SK-N-SH treated with all-trans-retinoic acid at 6 μM for 48 hours (cell line): ENCODE measurements around the gene CABP7.

ENCODE experiments used
- ATAC-seq: fragments of 200-7000 bp; cut with Tn5 transposase; 3 replicates; pipeline ENCODE4 v1.9.1; 2020; ENCODE audit warnings: mild to moderate bottlenecking, moderate library complexity
- ARNTL ChIP-seq: fragments of 450-650 bp; formaldehyde crosslinking; IDR thresholded peaks from 2 replicates; pipeline ENCODE4 v1.5.0; 2020; ENCODE audit warnings: low read depth, mild to moderate bottlenecking, moderate library complexity, borderline replicate concordance
- BACH2 ChIP-seq: fragments of 250-450 bp; sonication (Bioruptor Pico); IDR thresholded peaks from 2 replicates; pipeline ENCODE4 v1.9.0; 2021; ENCODE audit warnings: mild to moderate bottlenecking, borderline replicate concordance
- CREB5 ChIP-seq: fragments of 250-450 bp; sonication (Bioruptor Pico); IDR thresholded peaks from 2 replicates; pipeline ENCODE4 v1.5.1; 2020; ENCODE audit warnings: low read depth, mild to moderate bottlenecking, moderate library complexity
- CSDC2 ChIP-seq: fragments of 250-450 bp; sonication (Bioruptor Pico); IDR thresholded peaks from 2 replicates; pipeline ENCODE4 v1.5.0; 2020; ENCODE audit warnings: mild to moderate bottlenecking, moderate library complexity
- CSRNP3 ChIP-seq: fragments of 250-450 bp; sonication (Bioruptor Pico); IDR thresholded peaks from 2 replicates; pipeline ENCODE4 v1.5.1; 2021; ENCODE audit warnings: mild to moderate bottlenecking, moderate library complexity
- ESRRG ChIP-seq: fragments of 250-450 bp; sonication (Bioruptor Pico); IDR thresholded peaks from 2 replicates; pipeline ENCODE4 v1.6.1; 2021; ENCODE audit warnings: mild to moderate bottlenecking
- GLIS3 ChIP-seq: fragments of 250-450 bp; sonication (Bioruptor Pico); IDR thresholded peaks from 2 replicates; pipeline ENCODE4 v1.5.0; 2020; ENCODE audit warnings: mild to moderate bottlenecking, moderate library complexity
- ISL1 ChIP-seq: fragments of 250-450 bp; sonication (Bioruptor Pico); IDR thresholded peaks from 2 replicates; pipeline ENCODE4 v2.1.2; 2022; ENCODE audit warnings: mild to moderate bottlenecking, moderate library complexity
- OSR1 ChIP-seq: fragments of 250-450 bp; sonication (Bioruptor Pico); IDR thresholded peaks from 2 replicates; pipeline ENCODE4 v1.8.0; 2022; ENCODE audit warnings: moderate library complexity, mild to moderate bottlenecking, inconsistent platforms
- PATZ1 ChIP-seq: fragments of 250-450 bp; sonication (Bioruptor Pico); IDR thresholded peaks from 2 replicates; pipeline ENCODE4 v1.8.0; 2020; ENCODE audit warnings: mild to moderate bottlenecking, moderate library complexity, borderline replicate concordance
- POU6F1 ChIP-seq: fragments of 250-450 bp; sonication (Bioruptor Pico); IDR thresholded peaks from 2 replicates; pipeline ENCODE4 v1.8.0; 2021; ENCODE audit warnings: low read depth, mild to moderate bottlenecking, moderate library complexity, borderline replicate concordance
- PPARA ChIP-seq: fragments of 250-450 bp; sonication (Bioruptor Pico); IDR thresholded peaks from 2 replicates; pipeline ENCODE4 v1.5.0; 2020; ENCODE audit warnings: mild to moderate bottlenecking, borderline replicate concordance
- RARB ChIP-seq: fragments of 250-450 bp; sonication (Bioruptor Pico); IDR thresholded peaks from 2 replicates; pipeline ENCODE4 v1.8.0; 2021; ENCODE audit warnings: mild to moderate bottlenecking, moderate library complexity
- SNAI2 ChIP-seq: fragments of 250-450 bp; sonication (Bioruptor Pico); IDR thresholded peaks from 2 replicates; pipeline ENCODE4 v1.5.0; 2020; ENCODE audit warnings: mild to moderate bottlenecking, moderate library complexity
- TCF4 ChIP-seq: fragments of 250-450 bp; sonication (Bioruptor Pico); IDR thresholded peaks from 2 replicates; pipeline ENCODE4 v1.8.0; 2021; ENCODE audit warnings: mild to moderate bottlenecking, moderate library complexity, borderline replicate concordance
- TOX ChIP-seq: fragments of 250-450 bp; sonication (Bioruptor Pico); IDR thresholded peaks from 2 replicates; pipeline ENCODE4 v1.8.0; 2021; ENCODE audit warnings: mild to moderate bottlenecking, moderate library complexity, borderline replicate concordance
- TSHZ2 ChIP-seq: fragments of 250-450 bp; sonication (Bioruptor Pico); IDR thresholded peaks from 2 replicates; pipeline ENCODE4 v1.5.0; 2020; ENCODE audit warnings: mild to moderate bottlenecking, moderate library complexity
- ZC3H10 ChIP-seq: fragments of 250-450 bp; sonication (Bioruptor Pico); IDR thresholded peaks from 2 replicates; pipeline ENCODE4 v1.5.1; 2021; ENCODE audit warnings: mild to moderate bottlenecking, moderate library complexity
- ZFP3 ChIP-seq: fragments of 250-450 bp; sonication (Bioruptor Pico); IDR thresholded peaks from 2 replicates; pipeline ENCODE4 v1.5.0; 2020; ENCODE audit warnings: mild to moderate bottlenecking, moderate library complexity
- ZFP30 ChIP-seq: fragments of 450-650 bp; formaldehyde crosslinking; IDR thresholded peaks from 2 replicates; pipeline ENCODE4 v1.5.0; 2022; ENCODE audit warnings: mild to moderate bottlenecking, moderate library complexity
- ZNF70 ChIP-seq: fragments of 450-650 bp; formaldehyde crosslinking; IDR thresholded peaks from 2 replicates; pipeline ENCODE4 v1.5.0; 2020; ENCODE audit warnings: mild to moderate bottlenecking, moderate library complexity
- ZNF8 ChIP-seq: fragments of 450-650 bp; formaldehyde crosslinking; IDR thresholded peaks from 2 replicates; pipeline ENCODE4 v1.5.0; 2020; ENCODE audit warnings: mild to moderate bottlenecking, moderate library complexity

CABP7 gene

GRCh38 chr22:29683536-29683935 lies 36.3 kb upstream of the CABP7 start (continued):
- TF ChIP-seq CREB5 (CRISPR knock-in tag) (no peak), ZFP3 (CRISPR knock-in tag) (no peak)

- TF ChIP-seq TCF4 (no peak), CSRNP3 (no peak), CREB5 (CRISPR knock-in tag) (no peak), TSHZ2 (CRISPR knock-in tag) (no peak), GLIS3 (CRISPR knock-in tag) (no peak), ESRRG (CRISPR knock-in tag) (no peak), SNAI2 (CRISPR knock-in tag) (no peak), ZFP3 (CRISPR knock-in tag) (no peak), POU6F1 (CRISPR knock-in tag) (no peak)
Observed at GRCh38 chr22:29684244-29684643, 35.6 kb upstream of the CABP7 start.

GRCh38 chr22:29689206-29689879 lies 30.5 kb upstream of the CABP7 start:
- peak; percentile 27; the same call in 2 of the 3 replicates for ATAC-seq
- no peak for TF ChIP-seq PPARA
- TF ChIP-seq RARB (CRISPR knock-in tag): no peak
- TF ChIP-seq ZFP3 (CRISPR knock-in tag): no peak

More at GRCh38 chr22:29684244-29684643, 35.6 kb upstream of the CABP7 start:
- ATAC-seq: no peak

GRCh38 chr22:29689880-29690213 lies 30.0 kb upstream of the CABP7 start:
- TF ChIP-seq ZNF8 (CRISPR knock-in tag) (no peak), TOX (CRISPR knock-in tag) (no peak), ZFP30 (CRISPR knock-in tag) (no peak), OSR1 (no peak), ZC3H10 (no peak), ZNF70 (CRISPR knock-in tag) (no peak), CSDC2 (CRISPR knock-in tag) (no peak), SNAI2 (CRISPR knock-in tag) (no peak), ARNTL (CRISPR knock-in tag) (no peak), PPARA (no peak), RARB (CRISPR knock-in tag) (no peak), ISL1 (CRISPR knock-in tag) (no peak), GLIS3 (CRISPR knock-in tag) (no peak), PATZ1 (CRISPR knock-in tag) (no peak), BACH2 (CRISPR knock-in tag) (no peak), ZFP3 (CRISPR knock-in tag) (no peak), TCF4 (no peak)
- peak; percentile 82 for ATAC-seq
